Measurements from ENCODE around the gene SLC26A4. TPM values are rescaled to one million over a fixed set of nuclear protein-coding genes. Genes with fewer than 3 reads are reported as not detected.

The SLC26A4 gene
- total and polyA plus RNA-seq, 2 donors (not counting 1 experiment from before 2014, with no cell fraction given) = 0.05 to 0.13 TPM

DNA sequence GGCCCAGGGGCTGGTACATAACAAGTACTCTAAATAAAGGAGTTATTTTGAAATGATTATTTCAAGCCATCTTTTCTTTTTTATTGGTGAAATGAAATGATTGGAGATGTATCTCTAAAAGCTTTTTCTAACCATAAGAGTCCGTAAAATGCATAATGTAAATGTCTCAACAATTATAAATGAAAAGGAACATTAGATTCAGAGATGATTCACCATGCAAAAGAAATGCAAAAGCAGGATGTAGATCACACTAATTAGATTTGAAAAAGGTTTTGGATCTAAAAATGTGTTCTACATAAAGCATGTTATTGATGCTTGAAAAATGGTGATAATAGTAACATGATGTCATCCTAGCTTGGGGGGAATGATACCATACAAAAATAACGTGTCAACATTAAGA, 15.6 kb downstream of the SLC26A4 start:
- no peak for DNase-seq
- WGBS (ENCODE audit: insufficient coverage) = no CpG with 5 or more reads among the region's 2 CpGs
- Histone ChIP-seq H3K79me2 (ENCODE audit: control insufficient read depth, insufficient read depth, low read length) (no peaks in the 10 kb centered on the region), H3K27me3 (replicated peaks in 1 of 4; ENCODE audit: control extremely low read depth in 1 of 4, control insufficient read depth in 3 of 4, insufficient read depth in 4 of 4, low read length in 3 of 4) (peaks cover 0 to 3% (median 0%) of the 10 kb centered on the region in 4 experiments), H4K20me1 (ENCODE audit: control insufficient read depth, insufficient read depth, low read length, poor library complexity, severe bottlenecking) (no peaks in the 10 kb centered on the region), H2AFZ (ENCODE audit: insufficient read depth, low read depth, low read length, poor library complexity, severe bottlenecking) (no peak overlapping the region), H3K4me2 (replicated peaks; ENCODE audit: low read depth, low read length, poor library complexity, severe bottlenecking) (no peak overlapping the region), H3K4me3 (ENCODE audit: control extremely low read depth in 1 of 5, extremely low read depth in 1 of 5, insufficient read depth in 1 of 5, low read depth in 2 of 5, low read length in 4 of 5) (no peak overlapping the region), H3K36me3 (replicated peaks in 1 of 2; ENCODE audit: control extremely low read depth in 1 of 2, control insufficient read depth in 1 of 2, extremely low read depth in 1 of 2, insufficient read depth in 2 of 2, low read length in 1 of 2) (no peaks in the 10 kb centered on the region), H3K27ac (ENCODE audit: low read length in 2 of 2) (no peak overlapping the region), H3K4me1 (ENCODE audit: control insufficient read depth in 2 of 2, insufficient read depth in 2 of 2, low read length in 2 of 2) (peaks cover 18 to 22% of the 10 kb centered on the region in 2 donors), H3K9me3 (ENCODE audit: control extremely low read depth in 1 of 3, control insufficient read depth in 2 of 3, insufficient read depth in 1 of 3, low read length in 2 of 3) (no peaks in the 10 kb centered on the region), H3K9ac (ENCODE audit: low read length) (no peak overlapping the region)
- intact Hi-C loops (cut with micrococcal nuclease) = no loop called here
- Mint-ChIP-seq H3K27me3 (no peaks in the 10 kb centered on the region), H3K9me3 (ENCODE audit: insufficient read depth) (peaks cover 2% of the 10 kb centered on the region), H3K4me3 (no peak overlapping the region), H3K27ac (peak overlapping the region; percentile 81), H3K4me1 (peaks cover 29% of the 10 kb centered on the region)
- TF ChIP-seq, protein P1, sequence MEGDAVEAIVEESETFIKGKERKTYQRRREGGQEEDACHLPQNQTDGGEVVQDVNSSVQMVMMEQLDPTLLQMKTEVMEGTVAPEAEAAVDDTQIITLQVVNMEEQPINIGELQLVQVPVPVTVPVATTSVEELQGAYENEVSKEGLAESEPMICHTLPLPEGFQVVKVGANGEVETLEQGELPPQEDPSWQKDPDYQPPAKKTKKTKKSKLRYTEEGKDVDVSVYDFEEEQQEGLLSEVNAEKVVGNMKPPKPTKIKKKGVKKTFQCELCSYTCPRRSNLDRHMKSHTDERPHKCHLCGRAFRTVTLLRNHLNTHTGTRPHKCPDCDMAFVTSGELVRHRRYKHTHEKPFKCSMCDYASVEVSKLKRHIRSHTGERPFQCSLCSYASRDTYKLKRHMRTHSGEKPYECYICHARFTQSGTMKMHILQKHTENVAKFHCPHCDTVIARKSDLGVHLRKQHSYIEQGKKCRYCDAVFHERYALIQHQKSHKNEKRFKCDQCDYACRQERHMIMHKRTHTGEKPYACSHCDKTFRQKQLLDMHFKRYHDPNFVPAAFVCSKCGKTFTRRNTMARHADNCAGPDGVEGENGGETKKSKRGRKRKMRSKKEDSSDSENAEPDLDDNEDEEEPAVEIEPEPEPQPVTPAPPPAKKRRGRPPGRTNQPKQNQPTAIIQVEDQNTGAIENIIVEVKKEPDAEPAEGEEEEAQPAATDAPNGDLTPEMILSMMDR (IDR thresholded peaks at IDR 0.05) = no peak
- TF ChIP-seq EZH2 (IDR thresholded peaks at IDR 0.05; ENCODE audit: borderline replicate concordance, insufficient read depth, low read depth, low read length, poor library complexity, severe bottlenecking) = no peak
- ChIA-PET POLR2A (no interaction called here), CTCF (interaction anchor here (1.1 kb wide), 1 partner anchor 35 kb away, joined by 3 read pairs; no protein-coding TSS in a partner anchor)
- ATAC-seq (ENCODE audit: low read depth) = no peak

DNA sequence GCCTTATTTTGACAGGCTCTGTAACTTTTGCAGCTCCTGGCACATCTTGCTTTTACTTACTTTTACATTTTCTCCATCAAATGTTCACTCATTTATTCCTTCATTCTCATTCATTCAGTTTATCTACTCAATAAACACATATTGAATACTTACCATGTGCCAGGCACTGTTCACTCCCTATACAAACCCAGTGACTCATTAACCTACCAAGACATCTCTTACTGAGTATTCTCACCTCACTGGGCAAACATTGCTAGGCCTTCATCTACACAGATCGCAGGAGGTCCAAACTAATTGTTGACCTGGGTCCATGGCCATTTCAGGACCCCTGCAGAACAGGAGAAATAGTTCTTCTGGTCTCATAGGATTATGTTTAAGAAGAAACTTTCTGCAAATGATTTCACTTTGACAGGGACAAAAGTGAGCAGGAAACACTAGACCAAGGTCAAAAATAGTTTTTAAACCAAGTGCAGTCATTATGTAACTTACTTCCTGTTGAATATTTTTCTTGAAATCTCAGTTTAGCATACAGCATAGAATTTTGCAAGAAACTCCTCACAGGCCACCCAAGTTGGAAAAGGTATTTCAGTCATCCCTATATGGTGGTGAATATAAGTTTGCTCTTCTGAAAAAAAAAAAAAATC, 17.6 kb downstream of the SLC26A4 start:
- intact Hi-C loops (cut with micrococcal nuclease) = no loop called here
- peak overlapping the region; percentile 68 for H3K4me2 ChIP-seq (replicated peaks; ENCODE audit: low read depth, low read length, poor library complexity, severe bottlenecking)
- no peaks in the 10 kb centered on the region for H3K79me2 ChIP-seq (ENCODE audit: control insufficient read depth, insufficient read depth, low read length)
- peak overlapping the region; percentile 45 for H3K9ac ChIP-seq (ENCODE audit: low read length)
- Mint-ChIP-seq H3K4me3 (peak overlapping the region; percentile 52), H3K27ac (peak overlapping the region; percentile 93), H3K9me3 (ENCODE audit: insufficient read depth) (peaks cover 2% of the 10 kb centered on the region), H3K27me3 (no peaks in the 10 kb centered on the region), H3K4me1 (peaks cover 29% of the 10 kb centered on the region)
- TF ChIP-seq, protein P1 (IDR thresholded peaks at IDR 0.05) = no peak
- TF ChIP-seq EZH2 (IDR thresholded peaks at IDR 0.05; ENCODE audit: borderline replicate concordance, insufficient read depth, low read depth, low read length, poor library complexity, severe bottlenecking) = no peak
- H3K36me3 ChIP-seq (replicated peaks in 1 of 2; ENCODE audit: control extremely low read depth in 1 of 2, control insufficient read depth in 1 of 2, extremely low read depth in 1 of 2, insufficient read depth in 2 of 2, low read length in 1 of 2) = no peaks in the 10 kb centered on the region
- peak overlapping the region; percentile 59 to 87 for H3K27ac ChIP-seq (ENCODE audit: low read length in 2 of 2)
- DNase-seq (peak; percentile 21), ATAC-seq (ENCODE audit: low read depth) (peak; percentile 47)
- peak overlapping the region; percentile 68 for H2AFZ ChIP-seq (ENCODE audit: insufficient read depth, low read depth, low read length, poor library complexity, severe bottlenecking)
- no peaks in the 10 kb centered on the region for H4K20me1 ChIP-seq (ENCODE audit: control insufficient read depth, insufficient read depth, low read length, poor library complexity, severe bottlenecking)
- peaks cover 18 to 22% of the 10 kb centered on the region in 2 donors for H3K4me1 ChIP-seq (ENCODE audit: control insufficient read depth in 2 of 2, insufficient read depth in 2 of 2, low read length in 2 of 2)
- ChIA-PET CTCF (interaction anchor here (0.6 kb wide), 1 partner anchor 17 kb away, joined by 3 read pairs; the partner anchor contains the start of gene SLC26A4), POLR2A (no interaction called here)
- H3K4me3 ChIP-seq (ENCODE audit: control extremely low read depth in 1 of 5, extremely low read depth in 1 of 5, insufficient read depth in 1 of 5, low read depth in 2 of 5, low read length in 4 of 5) = peak overlapping the region in 2 of 5 experiments; percentile 13 to 31
- H3K9me3 ChIP-seq (ENCODE audit: control extremely low read depth in 1 of 3, control insufficient read depth in 2 of 3, insufficient read depth in 1 of 3, low read length in 2 of 3) = no peaks in the 10 kb centered on the region
- H3K27me3 ChIP-seq (replicated peaks in 1 of 4; ENCODE audit: control extremely low read depth in 1 of 4, control insufficient read depth in 3 of 4, insufficient read depth in 4 of 4, low read length in 3 of 4) = peaks cover 0 to 3% (median 0%) of the 10 kb centered on the region in 4 experiments
- no CpG with 5 or more reads among the region's 1 CpG for WGBS (ENCODE audit: insufficient coverage)
